ENCODE data around the gene MAP3K7CL.

The MAP3K7CL gene

GRCh38 chr21:29176471-29177120 is 46.2 kb downstream of the MAP3K7CL start:
- TF ChIP-seq CTCF (IDR thresholded peaks at IDR 0.05; ENCODE audit: insufficient read depth, missing control alignments), result no peak
- no peak for DNase-seq (ENCODE audit: insufficient read length, low spot score)
- FAIRE-seq, result no peak

GRCh38 chr21:29177800-29178199 is 47.4 kb downstream of the MAP3K7CL start:
- no peak for DNase-seq (ENCODE audit: insufficient read length, low spot score)
- no peak for FAIRE-seq
- TF ChIP-seq CTCF (IDR thresholded peaks at IDR 0.05; ENCODE audit: insufficient read depth, missing control alignments), result no peak

GRCh38 chr21:29178926-29179325 is 48.5 kb downstream of the MAP3K7CL start:
- TF ChIP-seq CTCF (IDR thresholded peaks at IDR 0.05; ENCODE audit: insufficient read depth, missing control alignments), result no peak
- FAIRE-seq, result no peak
- DNase-seq (ENCODE audit: insufficient read length, low spot score), result no peak

GRCh38 chr21:29179503-29179902 is 49.1 kb downstream of the MAP3K7CL start:
- FAIRE-seq, result no peak
- no peak for DNase-seq (ENCODE audit: insufficient read length, low spot score)
- no peak for TF ChIP-seq CTCF (IDR thresholded peaks at IDR 0.05; ENCODE audit: insufficient read depth, missing control alignments)

- FAIRE-seq (no peak), DNase-seq (ENCODE audit: insufficient read length, low spot score) (no peak)
- TF ChIP-seq CTCF (IDR thresholded peaks at IDR 0.05; ENCODE audit: insufficient read depth, missing control alignments), result no peak
These were observed 51.5 kb downstream of the MAP3K7CL start for GRCh38 chr21:29181799-29182470.

GRCh38 chr21:29182691-29183092 is 52.2 kb downstream of the MAP3K7CL start:
- no peak for FAIRE-seq
- no peak for DNase-seq (ENCODE audit: insufficient read length, low spot score)
- TF ChIP-seq CTCF (IDR thresholded peaks at IDR 0.05; ENCODE audit: insufficient read depth, missing control alignments), result no peak

GRCh38 chr21:29184037-29184436 is 53.6 kb downstream of the MAP3K7CL start:
- FAIRE-seq, result no peak
- DNase-seq (ENCODE audit: insufficient read length, low spot score), result no peak
- no peak for TF ChIP-seq CTCF (IDR thresholded peaks at IDR 0.05; ENCODE audit: insufficient read depth, missing control alignments)
